Stomach (tissue), 4 donors: Measurements from ENCODE around the gene YEATS4.

Experiments
- CTCF ChIP-seq, 7 experiments: fragments of 450-650 bp in 4 of 7; fragments of 200-600 bp in 3 of 7; sonication (generic) in 3 of 7; IDR thresholded peaks; one replicate each; pipeline ENCODE4 v1.5.1; 2016 to 2019; ENCODE audit warnings: antibody characterized with exemption in 7 of 7, control low read depth in 2 of 7, mild to moderate bottlenecking in 1 of 7
- EP300 ChIP-seq: sonication (generic); formaldehyde crosslinking; IDR thresholded peaks from one replicate; pipeline ENCODE4 v1.6.1; 2017; ENCODE audit warnings: antibody characterized with exemption
- POLR2A ChIP-seq, 4 donors: fragments of 450-650 bp; IDR thresholded peaks; one replicate each; pipeline ENCODE4 v1.6.1; 2016; ENCODE audit warnings: antibody characterized with exemption in 4 of 4, control low read depth in 2 of 4, mild to moderate bottlenecking in 1 of 4, moderate library complexity in 1 of 4
- POLR2AphosphoS5 ChIP-seq, 3 donors: sonication (generic); formaldehyde crosslinking; IDR thresholded peaks; one replicate each; pipeline ENCODE4 v1.6.1; 2016; ENCODE audit warnings: antibody characterized with exemption in 3 of 3

- no peak for TF ChIP-seq POLR2A (IDR thresholded peaks at IDR 0.05)
- TF ChIP-seq CTCF (IDR thresholded peaks at IDR 0.05) = no peak
- no peak for TF ChIP-seq EP300
- no peak for TF ChIP-seq POLR2AphosphoS5 (IDR thresholded peaks at IDR 0.05)
These were observed 17.1 kb upstream of the YEATS4 start for GRCh38 chr12:69342421-69342820.
